ENCODE measurements around the gene RAD51D. TPM values are rescaled to one million over a fixed set of nuclear protein-coding genes. Genes with fewer than 3 reads are reported as not detected.

RAD51D gene
- total RNA-seq, 1 donor from 2014 or later: 22.5 TPM

DNA sequence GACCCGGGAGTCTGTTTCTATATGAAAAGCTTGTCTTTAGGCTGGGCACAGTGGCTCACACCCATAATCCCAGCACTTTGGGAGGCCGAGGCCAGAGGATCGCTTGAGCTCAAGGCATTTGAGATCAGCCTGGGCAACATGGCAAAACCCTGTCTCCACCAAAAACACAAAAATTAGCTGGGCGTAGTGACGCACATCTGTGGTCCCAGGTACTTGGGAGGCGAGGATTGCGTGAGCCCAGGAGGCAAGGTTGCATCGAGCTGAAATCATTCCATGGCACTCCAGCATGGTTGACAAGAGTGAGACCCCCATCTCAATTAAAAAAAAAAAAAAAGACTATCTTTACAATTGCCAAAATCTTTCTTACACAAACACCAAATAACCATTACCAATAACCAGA lies 33.5 kb downstream of the RAD51D start:
- peaks cover 41% of the 10 kb centered on the region for H3K4me1 Mint-ChIP-seq
- no peak overlapping the region for H3K27ac Mint-ChIP-seq (ENCODE audit: unreplicated experiment)
- TF ChIP-seq, protein P1, sequence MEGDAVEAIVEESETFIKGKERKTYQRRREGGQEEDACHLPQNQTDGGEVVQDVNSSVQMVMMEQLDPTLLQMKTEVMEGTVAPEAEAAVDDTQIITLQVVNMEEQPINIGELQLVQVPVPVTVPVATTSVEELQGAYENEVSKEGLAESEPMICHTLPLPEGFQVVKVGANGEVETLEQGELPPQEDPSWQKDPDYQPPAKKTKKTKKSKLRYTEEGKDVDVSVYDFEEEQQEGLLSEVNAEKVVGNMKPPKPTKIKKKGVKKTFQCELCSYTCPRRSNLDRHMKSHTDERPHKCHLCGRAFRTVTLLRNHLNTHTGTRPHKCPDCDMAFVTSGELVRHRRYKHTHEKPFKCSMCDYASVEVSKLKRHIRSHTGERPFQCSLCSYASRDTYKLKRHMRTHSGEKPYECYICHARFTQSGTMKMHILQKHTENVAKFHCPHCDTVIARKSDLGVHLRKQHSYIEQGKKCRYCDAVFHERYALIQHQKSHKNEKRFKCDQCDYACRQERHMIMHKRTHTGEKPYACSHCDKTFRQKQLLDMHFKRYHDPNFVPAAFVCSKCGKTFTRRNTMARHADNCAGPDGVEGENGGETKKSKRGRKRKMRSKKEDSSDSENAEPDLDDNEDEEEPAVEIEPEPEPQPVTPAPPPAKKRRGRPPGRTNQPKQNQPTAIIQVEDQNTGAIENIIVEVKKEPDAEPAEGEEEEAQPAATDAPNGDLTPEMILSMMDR (conservative IDR thresholded peaks at IDR 0.05): no peak
- H3K36me3 Mint-ChIP-seq (ENCODE audit: low read depth): no peaks in the 10 kb centered on the region
- peak overlapping the region; percentile 33 for H3K4me3 Mint-ChIP-seq
- H3K9me3 Mint-ChIP-seq: no peaks in the 10 kb centered on the region
- H3K27me3 Mint-ChIP-seq (ENCODE audit: low read depth): peaks cover 3% of the 10 kb centered on the region
- no peak for DNase-seq (ENCODE audit: low read depth, low spot score)

DNA sequence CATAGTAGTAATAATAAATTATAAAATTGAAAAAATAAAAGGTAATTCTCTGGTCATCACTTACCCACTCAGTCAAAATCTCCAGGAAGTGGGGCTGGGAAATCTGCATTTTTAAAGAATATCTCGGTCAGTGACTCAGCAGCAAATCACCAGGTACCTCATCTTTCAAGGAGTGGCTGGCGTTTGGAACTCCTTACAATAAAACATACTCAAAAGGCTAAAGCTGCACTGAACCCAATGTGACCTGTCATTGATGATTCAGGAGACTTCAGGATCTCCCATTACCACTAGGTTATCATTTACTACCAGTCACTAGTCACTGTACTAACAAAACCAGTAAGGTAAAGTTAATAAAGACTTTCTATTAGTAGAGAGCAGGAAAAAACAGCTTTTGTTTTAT lies 34.7 kb downstream of the RAD51D start:
- TF ChIP-seq, protein P1 (conservative IDR thresholded peaks at IDR 0.05): no peak
- Mint-ChIP-seq H3K36me3 (ENCODE audit: low read depth) (no peaks in the 10 kb centered on the region), H3K9me3 (no peaks in the 10 kb centered on the region), H3K4me3 (no peak overlapping the region), H3K4me1 (peaks cover 41% of the 10 kb centered on the region), H3K27me3 (ENCODE audit: low read depth) (peaks cover 3% of the 10 kb centered on the region), H3K27ac (ENCODE audit: unreplicated experiment) (no peak overlapping the region)
- DNase-seq (ENCODE audit: low read depth, low spot score): no peak

DNA sequence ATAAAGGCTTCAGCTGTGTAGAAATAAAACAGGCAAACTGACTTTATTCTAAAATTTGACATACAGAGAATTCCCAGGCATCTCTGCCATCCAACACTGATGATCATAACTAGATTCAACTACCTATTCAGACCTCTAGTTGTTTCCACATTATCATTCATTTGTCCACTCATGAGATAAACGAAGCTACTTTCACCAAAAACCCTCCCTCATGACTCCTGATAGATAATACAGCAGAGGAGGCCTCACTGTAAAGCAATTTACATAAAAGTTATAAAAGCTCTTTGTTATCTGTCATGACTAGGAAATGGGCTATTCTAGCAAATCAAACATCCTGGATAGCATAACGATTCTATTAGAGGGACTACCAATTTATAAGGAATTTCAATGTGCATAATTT lies 36.6 kb downstream of the RAD51D start:
- H3K4me3 Mint-ChIP-seq: peak overlapping the region; percentile 18
- no peaks in the 10 kb centered on the region for H3K9me3 Mint-ChIP-seq
- peaks cover 33% of the 10 kb centered on the region for H3K4me1 Mint-ChIP-seq
- DNase-seq (ENCODE audit: low read depth, low spot score): no peak
- TF ChIP-seq, protein P1 (conservative IDR thresholded peaks at IDR 0.05): no peak
- no peak overlapping the region for H3K27ac Mint-ChIP-seq (ENCODE audit: unreplicated experiment)
- peaks cover 3% of the 10 kb centered on the region for H3K27me3 Mint-ChIP-seq (ENCODE audit: low read depth)
- H3K36me3 Mint-ChIP-seq (ENCODE audit: low read depth): no peaks in the 10 kb centered on the region

DNA sequence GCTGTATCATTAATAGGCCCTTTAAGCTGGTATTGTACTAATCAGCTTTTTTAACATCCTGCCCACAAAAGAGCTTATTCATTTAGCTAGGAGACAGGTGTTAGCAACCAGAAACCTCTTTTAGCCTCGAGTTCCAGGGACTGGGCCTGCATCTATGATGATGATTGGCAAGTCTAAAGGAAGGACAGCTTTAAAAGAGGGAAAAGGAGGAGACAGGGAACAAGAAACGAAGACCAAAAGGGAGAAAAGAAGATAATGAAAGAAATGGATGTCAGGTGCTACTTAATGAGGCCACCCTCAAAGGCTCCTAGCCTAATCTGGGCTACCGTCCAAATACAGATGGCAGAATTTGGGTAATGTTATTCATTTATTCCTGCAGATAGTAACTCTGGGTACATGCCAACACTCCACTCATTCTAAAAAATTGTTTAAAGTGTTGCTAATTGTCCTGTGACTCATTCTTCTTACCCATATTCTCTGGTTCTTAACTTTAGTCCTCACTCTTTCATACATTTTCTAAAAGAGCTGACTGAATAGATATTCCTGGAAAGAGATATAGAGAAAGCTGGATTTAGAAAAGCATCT lies 37.5 kb downstream of the RAD51D start:
- peak overlapping the region; percentile 4 for H3K27ac Mint-ChIP-seq (ENCODE audit: unreplicated experiment)
- no peaks in the 10 kb centered on the region for H3K9me3 Mint-ChIP-seq
- H3K36me3 Mint-ChIP-seq (ENCODE audit: low read depth): no peaks in the 10 kb centered on the region
- H3K4me1 Mint-ChIP-seq: peaks cover 29% of the 10 kb centered on the region
- TF ChIP-seq, protein P1 (conservative IDR thresholded peaks at IDR 0.05): no peak
- H3K27me3 Mint-ChIP-seq (ENCODE audit: low read depth): no peaks in the 10 kb centered on the region
- no peak overlapping the region for H3K4me3 Mint-ChIP-seq
- DNase-seq (ENCODE audit: low read depth, low spot score): no peak

DNA sequence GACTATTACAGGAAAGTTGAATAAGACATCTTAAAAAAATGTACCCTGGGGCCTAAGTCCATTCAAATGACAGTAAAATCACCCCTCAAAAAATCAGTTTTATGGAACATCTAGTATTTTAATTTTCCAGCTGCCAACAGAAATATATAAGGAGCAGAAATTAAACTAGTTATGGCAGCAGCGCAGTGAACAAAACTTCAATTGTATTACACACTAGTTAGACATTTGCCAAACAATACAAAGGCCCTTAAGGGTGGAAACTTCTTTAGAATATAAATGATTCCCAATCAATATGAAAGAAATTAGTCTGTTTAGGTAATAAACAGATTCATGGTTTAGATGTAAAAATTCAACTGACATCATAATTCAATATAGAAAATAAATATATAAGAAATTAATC lies 38.0 kb downstream of the RAD51D start:
- Mint-ChIP-seq H3K4me1 (peaks cover 26% of the 10 kb centered on the region), H3K27ac (ENCODE audit: unreplicated experiment) (no peak overlapping the region)

More for the DNA sequence above, 38.0 kb downstream of the RAD51D start:
- no peak for DNase-seq (ENCODE audit: low read depth, low spot score)
- no peak overlapping the region for H3K4me3 Mint-ChIP-seq
- H3K9me3 Mint-ChIP-seq: no peaks in the 10 kb centered on the region
- no peaks in the 10 kb centered on the region for H3K27me3 Mint-ChIP-seq (ENCODE audit: low read depth)
- H3K36me3 Mint-ChIP-seq (ENCODE audit: low read depth): no peaks in the 10 kb centered on the region
- TF ChIP-seq, protein P1 (conservative IDR thresholded peaks at IDR 0.05): no peak
